GM19238 (cell line): Measurements from ENCODE around the gene ADGRA1.

ENCODE experiments used
- DNase-seq: peaks from one replicate; pipeline ENCODE4 v3.0.0; 2011; ENCODE audit warnings: low spot score; ENCODE audit not compliant: insufficient read length

The ADGRA1 gene

DNA sequence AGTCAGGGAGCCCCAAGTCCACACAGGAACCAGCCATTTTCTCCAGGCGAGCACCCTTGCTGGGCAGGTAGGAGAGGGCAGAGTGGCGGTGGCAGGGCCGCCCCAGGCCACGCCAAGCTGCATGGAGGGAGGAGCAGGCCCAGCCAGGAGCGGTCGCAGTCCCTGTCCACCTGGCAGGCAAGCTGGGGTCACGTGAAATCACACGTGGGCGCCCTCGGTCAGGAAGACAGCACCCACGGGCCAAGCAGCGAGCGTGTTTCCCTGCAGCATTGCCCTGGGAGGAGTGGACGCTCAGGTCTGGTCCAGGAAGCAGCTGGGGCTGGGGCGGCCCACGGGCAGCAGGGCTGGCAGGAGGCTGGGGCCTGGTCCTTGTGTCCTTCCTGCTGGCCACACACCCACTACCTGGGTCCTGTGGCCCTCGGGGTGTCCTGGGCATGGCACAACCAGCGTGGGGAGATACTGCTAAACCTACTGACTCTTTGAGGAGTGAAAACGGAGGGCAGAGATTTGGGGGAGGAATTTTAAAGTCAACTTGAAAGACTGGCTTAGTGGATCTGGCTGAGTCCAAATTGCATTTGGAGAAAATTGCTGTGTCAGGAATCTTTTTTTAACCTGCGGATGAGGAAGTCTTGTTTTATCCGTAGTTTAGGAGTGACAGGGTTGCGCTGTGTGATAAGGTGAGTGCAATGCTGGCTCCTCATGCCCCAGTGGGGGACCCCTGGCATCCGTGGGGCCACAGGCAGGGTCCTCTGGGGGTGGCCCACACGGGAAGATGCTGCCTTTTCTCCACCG, 12.2 kb upstream of the ADGRA1 start:
- DNase-seq, result no peak

DNA sequence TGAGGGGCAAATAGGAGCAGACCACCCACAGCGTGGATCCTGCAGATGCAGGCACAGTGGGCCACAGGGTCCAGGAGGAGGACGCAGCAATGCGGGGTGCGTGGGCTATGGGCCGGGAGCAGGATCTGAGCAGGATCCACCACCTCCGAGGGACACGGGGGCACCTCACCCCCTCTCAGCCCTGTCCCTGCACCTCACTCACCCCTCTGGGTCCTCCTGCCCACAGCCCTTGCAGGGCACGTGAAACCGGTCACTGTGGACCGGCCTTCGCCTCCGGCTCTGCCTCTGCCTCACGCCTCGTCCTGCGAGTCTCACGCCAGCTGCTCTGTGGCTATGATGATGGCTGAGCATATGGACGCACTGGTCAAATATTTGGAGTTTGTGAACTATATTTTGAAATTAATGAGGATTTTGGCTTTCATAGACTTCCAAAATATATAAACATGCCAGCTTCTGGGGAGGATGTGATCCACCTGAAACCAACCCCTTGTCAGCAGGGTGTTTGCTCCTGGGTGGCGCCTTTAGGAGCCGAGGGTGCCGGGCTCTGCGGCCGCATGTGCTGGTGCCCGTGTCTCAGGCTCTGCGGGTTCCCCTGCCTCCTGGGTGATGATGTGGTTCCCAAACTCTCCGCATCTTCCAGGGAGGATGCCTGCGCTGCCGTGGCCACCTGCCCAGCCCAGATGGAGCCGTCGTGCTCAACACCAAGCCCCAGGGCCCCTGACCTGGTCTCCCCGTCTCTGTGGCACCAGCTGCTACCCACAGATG, 11.3 kb upstream of the ADGRA1 start:
- no peak for DNase-seq

GRCh38 chr10:133079836-133080682, 7.7 kb upstream of the ADGRA1 start:
- DNase-seq, result no peak

GRCh38 chr10:133080683-133081040, 7.1 kb upstream of the ADGRA1 start:
- no peak for DNase-seq

- DNase-seq, result no peak
These were observed 6.1 kb upstream of the ADGRA1 start for GRCh38 chr10:133081636-133082035.

DNA sequence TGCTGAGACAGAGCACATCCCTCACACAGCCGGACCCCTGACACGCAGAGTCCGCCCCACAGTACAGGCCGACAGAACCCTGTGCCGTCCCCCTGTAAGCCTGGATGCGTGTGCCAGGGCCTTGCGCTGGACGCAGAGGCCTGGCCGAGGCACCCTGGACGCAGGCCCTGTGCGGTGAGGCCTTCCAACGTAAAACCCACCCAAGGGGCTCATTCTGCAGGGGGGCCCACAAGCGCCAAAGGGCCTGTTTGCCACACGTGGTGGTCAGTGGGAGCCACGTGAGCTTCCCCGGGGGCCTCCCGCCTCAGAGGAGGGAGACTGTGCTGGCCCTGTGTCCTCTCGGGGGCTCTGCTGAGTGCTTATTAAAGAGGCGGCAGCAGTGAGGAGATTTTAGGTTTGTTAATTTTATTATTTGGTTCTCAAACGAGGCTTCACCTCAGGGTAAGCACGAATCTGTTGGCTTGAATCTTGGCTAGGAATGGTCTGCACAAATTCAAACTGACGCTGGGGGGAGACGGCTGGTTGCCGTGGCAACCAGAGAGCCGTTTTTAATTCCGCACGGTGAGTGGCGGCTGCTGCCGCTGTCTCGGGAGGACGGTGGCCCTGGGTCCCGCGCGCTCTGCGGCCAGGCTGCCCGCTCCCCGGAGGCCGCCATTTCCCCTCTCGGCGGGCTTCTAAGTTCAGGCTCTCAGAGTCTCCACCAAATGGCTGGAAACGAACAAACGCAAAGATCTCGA, 4.9 kb upstream of the ADGRA1 start:
- no peak for DNase-seq

DNA sequence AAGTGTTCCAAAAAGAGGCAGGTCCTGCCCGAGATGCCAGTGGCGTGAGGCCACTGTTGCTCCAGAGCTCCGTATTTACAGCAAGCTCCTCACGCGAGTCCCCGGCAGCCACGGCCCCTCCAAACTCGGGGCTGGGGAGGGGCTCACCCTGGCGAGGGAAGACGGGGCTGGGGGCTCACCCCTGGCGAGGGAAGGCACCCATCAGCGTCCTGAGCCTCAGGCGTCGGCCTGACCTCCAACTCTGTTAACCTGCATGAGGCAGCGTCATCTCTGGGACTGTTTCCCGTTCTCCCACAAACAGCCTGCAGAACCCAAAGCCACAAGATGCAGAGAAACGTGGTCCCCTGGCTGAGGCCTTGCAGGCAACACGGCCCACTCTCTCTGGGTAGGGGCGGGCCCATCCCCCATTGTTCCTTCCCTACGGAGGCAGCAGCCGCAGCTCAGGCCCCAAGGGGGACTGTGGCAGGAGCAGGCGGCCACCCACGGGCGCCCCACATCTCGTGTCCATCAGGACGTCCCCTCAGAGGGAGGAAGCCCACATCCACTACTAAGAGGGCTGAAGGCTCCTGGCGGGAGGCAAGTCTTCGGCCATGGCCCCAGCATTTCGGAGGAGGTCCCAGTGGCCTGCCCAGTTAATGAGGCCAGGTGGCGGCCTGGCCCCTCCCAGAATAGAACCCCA, 4.2 kb upstream of the ADGRA1 start:
- DNase-seq, result no peak

DNA sequence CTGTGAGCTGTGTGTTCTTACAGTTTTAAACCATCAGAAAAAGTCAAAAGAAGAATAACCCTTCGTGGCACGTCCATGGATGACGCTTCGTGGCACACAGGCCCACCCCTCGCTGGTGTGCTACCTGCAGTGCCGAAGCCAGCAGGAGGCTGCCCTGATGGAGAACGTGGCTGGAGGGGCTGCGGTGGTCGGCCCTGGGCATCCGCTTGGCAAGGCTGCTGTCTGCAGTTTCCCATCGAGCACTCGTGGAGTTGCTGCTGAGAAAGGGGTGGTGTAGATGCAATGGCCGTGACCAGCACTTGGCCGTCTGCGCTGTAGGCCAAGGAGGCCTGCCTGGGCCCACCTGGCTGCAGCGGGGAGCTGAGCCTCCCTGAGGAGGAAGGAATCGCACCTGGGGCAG, 3.2 kb upstream of the ADGRA1 start:
- no peak for DNase-seq

GRCh38 chr10:133085251-133086125, 2.2 kb upstream of the ADGRA1 start:
- no peak for DNase-seq

DNA sequence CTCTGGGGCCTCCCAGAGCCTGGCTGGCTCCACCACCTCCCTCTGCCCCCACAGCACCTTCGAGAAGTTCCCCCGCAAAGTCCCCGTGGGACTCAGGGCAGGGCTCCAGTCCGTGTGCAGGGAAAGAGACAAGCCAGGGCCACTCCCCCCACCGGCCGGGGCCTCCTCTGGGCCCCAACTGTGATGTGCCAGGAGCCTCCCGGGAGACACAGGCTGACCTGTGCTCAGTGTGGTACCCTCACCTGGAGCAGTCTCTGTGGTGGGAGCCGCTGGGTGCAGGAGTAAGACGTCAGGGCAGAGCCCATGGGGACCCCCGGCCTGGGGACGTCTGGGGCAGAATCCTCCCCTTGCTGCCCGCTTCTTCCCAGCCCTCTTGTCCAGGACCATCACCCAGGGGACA, 1.5 kb upstream of the ADGRA1 start:
- no peak for DNase-seq

- DNase-seq, result no peak
These were observed 562 bp upstream of the ADGRA1 start for GRCh38 chr10:133087045-133087678.

- no peak for DNase-seq
These were observed 643 bp downstream of the ADGRA1 start for GRCh38 chr10:133088179-133088955.

DNA sequence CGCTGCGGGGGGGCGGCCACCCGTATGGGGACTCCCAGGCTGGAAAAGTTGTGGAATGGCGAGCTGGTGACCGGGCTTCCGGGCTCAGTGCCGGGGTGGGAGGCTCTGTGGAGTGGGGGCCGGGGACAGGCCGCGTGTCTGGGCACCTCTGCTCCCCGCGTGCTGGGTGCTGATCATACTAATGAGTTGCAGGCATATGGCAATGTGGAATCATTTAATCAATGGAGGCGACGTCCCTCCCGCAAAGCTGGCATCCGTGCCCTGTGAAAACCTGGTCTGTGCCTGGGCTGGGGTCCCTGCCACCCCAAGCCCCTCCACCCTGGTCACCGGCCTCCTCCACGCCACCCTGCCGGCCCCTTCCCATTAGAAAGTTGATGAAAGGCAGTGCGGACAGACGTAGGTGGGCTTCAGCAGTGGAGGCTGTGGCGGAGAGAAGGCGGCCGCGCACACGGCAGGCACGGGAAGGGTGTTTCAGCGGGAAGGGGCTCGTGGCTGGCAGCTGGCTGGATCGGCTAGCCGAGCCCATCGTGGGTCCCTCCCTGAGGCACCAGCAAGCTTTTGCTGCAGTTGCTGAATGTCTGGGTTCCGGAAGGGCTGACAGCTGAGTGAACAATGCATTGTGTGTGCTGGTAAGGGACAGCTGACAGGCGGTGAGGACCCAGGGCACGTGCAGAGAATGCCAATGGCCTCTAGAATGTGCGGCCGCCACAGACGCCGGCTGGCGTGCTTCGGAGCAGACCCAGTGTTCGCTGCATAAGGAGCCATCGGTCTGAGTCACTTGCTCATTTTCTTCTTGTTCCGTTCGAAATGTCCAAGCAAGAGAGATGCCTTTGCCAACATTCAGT, 1.5 kb downstream of the ADGRA1 start:
- no peak for DNase-seq

DNA sequence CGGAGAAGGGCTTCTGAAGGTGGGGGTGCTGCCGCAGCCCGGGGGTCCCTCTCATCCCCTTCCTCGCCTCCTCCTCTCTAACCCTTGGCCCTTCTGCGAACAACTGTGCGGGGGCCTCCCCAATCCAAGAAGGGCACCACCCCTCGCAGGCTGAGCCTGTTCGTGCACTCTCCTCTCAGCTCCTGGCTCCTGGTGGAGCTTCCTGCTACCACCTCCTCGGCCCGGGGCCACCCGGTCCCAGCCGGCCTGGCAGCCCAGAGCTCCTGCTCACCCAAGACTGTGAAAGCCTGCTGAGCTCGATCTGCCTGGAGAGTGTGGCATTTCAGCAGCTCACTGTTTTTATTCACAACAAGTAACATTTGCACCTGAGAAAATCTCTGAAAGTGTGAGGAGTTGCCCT, 2.4 kb downstream of the ADGRA1 start:
- no peak for DNase-seq

DNA sequence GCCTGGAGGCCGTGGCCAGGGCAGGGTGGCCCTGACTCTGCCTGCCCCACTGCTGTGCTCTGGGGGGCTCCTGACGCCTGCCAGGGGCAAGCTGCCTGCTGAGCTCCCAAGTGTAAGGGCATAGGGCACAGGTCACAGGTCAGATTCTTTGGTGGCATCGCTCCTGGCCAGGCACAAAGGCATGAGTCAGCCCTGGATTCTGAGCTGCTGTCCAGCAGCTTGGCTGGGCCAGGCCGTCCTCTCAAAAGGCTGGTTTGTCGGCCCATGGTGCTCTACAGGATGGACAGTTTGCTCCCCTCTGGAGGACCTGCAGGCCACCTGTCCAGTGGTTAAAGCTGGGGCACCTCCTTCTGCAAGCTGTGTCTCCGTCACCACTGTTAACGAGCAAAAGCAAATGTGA, 2.9 kb downstream of the ADGRA1 start:
- DNase-seq, result no peak

DNA sequence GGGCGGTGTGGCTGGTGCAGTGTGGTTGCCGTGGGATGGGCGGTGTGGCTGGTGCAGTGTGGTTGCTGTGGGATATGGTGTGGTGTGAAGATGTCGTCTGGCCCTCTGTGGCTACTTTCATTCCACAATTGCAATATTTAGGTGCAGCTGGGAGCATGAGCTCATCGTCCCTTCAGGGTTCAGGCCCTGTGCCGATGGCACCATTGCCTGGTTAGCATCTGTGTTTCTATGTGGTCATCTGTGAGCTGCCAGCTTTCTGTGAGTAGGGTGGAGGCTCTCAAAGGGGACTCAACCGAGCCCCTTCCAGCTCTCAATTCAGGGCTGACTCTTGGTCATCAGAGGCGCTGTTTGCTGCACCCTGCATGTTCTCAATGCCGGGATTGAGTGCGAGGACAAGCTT, 3.6 kb downstream of the ADGRA1 start:
- DNase-seq, result no peak

DNA sequence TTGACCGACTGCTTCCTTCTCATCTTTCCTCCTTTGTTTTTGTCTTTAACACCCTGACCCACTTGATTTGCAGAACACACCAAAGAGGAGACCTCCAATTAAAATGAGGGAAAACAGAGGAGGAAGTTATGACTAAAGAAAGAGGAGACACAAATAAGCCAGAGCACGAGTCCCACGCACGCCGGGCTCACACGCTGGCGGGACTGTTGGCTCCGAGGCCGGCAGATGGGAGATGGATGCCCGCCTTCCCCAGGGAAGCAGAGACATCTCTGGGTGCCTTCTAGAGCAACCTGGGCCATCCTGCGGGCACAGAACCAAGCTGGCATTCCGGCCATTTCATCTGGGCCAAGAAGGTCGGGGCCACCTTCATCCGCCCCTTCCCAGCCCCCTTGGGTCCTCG, 5.6 kb downstream of the ADGRA1 start:
- no peak for DNase-seq

- DNase-seq, result no peak
These were observed 6.6 kb downstream of the ADGRA1 start for GRCh38 chr10:133094286-133094685.
